ENCODE results near the gene IRF6.

The IRF6 gene

DNA sequence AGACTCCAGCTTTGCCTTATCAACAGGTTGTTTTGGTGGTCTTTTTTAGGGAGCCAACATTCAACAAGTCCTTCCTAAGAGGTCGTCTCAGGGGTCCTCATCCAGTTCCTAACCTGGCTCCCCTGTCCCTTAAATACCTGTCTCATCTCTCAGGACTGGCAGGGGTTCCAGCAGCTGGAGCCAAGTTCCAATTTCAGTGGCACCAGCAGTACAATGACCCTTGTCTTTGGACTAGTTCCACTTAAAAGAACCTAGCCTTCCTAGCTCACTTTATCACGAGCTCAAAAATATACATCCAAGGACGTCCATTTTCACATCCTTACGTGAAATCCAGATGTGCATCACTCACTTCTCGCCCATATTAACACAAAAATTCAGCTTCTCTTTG lies 68.8 kb downstream of the IRF6 start:
- Histone ChIP-seq H3K27me3 (ENCODE audit: control insufficient read depth, insufficient read depth, low read length) (peaks cover 5% of the 10 kb centered on the region), H3K4me1 (ENCODE audit: control insufficient read depth, low read depth, low read length) (no peaks in the 10 kb centered on the region), H3K27ac (ENCODE audit: low read length) (no peak overlapping the region), H3K36me3 (ENCODE audit: control insufficient read depth, low read depth, low read length) (no peaks in the 10 kb centered on the region), H3K9ac (ENCODE audit: low read length) (no peak overlapping the region), H3K4me3 (ENCODE audit: low read length) (no peak overlapping the region), H3K9me3 (ENCODE audit: control insufficient read depth, low read depth, low read length) (no peaks in the 10 kb centered on the region)

DNA sequence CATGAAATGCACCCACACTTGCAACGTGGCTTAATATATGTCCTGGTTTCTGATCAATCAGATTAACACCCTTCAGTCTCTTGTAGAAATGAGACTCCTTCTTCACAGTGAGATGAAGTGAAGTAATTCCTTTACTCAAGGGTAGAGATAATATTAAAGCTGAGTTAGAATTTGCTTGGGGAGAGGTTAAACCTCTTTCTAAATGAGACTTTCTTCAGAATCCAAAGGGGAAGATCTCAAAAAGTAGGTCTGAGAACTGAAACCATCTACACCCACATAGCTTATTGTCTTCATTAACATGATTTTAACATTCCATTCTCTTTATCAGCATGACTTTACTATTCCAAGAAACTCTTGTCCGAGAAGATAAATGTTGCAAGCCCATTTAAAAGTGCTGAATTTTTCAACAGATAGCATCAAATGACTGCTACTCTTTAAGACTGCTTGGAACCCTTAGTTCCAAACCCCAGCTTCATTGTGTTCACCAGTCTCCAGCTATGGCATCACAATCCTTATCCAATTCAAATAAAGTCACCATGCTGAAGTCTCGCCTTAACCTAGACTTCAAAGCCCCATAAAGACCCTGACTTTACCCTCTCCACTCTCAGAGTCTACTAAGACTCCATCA lies 69.3 kb downstream of the IRF6 start:
- H3K27me3 ChIP-seq (ENCODE audit: control insufficient read depth, insufficient read depth, low read length) = peaks cover 5% of the 10 kb centered on the region
- no peak overlapping the region for H3K27ac ChIP-seq (ENCODE audit: low read length)
- H3K4me3 ChIP-seq (ENCODE audit: low read length) = no peak overlapping the region
- H3K4me1 ChIP-seq (ENCODE audit: control insufficient read depth, low read depth, low read length) = no peaks in the 10 kb centered on the region
- H3K36me3 ChIP-seq (ENCODE audit: control insufficient read depth, low read depth, low read length) = no peaks in the 10 kb centered on the region
- H3K9me3 ChIP-seq (ENCODE audit: control insufficient read depth, low read depth, low read length) = no peaks in the 10 kb centered on the region
- H3K9ac ChIP-seq (ENCODE audit: low read length) = no peak overlapping the region
